MV-4-11 (cell line): ENCODE data around the gene SLC15A3.

Source experiments
- DNase-seq: peaks from one replicate; lab custom pipeline; 2025; lab: John Stamatoyannopoulos, UW

SLC15A3 gene

DNA sequence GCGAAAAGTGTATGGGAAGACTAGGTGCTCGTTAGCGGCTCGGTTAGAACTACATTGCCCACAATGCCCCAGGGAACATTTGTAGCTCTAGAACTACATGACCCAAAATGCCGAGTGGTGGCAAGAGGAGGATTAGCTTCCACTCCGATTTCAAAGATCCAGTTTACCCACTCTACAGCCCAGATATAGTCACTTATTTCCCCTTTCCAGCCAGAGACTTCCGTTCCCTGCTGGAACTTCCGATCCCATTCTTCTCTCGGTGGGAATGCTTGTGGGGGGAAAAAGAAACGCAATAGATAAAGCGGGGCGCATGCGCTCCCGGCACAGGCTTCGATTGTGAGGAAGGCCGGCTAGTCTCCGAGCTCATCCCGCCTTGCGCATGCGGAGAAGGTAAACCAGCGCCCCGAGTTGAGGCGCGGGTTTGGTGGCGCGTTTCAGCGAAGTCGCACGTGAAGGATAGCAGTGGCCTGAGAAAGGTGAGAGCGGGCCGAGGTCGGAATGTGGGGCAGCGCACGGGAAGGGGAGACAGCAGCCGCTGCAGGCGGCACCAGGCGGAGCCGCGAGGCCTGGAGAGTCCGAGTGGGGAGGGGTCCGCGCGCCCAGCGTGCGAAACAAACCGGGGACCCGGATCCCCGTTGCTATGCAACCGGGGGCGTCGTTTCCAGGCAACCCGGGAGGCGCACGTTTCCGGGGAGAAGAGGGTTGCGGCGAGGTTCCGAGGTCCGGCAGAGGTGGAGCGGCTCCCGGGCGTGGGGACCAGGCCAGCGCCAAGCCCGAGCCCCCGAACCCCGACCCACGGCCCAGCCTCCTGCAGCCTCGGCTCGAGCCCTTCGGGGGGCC lies 38.0 kb downstream of the SLC15A3 start, which contains the start of gene TMEM109:
Gene TMEM109, plus strand, starts transcription at position 366 of the 840 bp plus-strand sequence. CDS start 5,536 bp downstream, outside the sequence.
- DNase-seq: peak; percentile 88

DNA sequence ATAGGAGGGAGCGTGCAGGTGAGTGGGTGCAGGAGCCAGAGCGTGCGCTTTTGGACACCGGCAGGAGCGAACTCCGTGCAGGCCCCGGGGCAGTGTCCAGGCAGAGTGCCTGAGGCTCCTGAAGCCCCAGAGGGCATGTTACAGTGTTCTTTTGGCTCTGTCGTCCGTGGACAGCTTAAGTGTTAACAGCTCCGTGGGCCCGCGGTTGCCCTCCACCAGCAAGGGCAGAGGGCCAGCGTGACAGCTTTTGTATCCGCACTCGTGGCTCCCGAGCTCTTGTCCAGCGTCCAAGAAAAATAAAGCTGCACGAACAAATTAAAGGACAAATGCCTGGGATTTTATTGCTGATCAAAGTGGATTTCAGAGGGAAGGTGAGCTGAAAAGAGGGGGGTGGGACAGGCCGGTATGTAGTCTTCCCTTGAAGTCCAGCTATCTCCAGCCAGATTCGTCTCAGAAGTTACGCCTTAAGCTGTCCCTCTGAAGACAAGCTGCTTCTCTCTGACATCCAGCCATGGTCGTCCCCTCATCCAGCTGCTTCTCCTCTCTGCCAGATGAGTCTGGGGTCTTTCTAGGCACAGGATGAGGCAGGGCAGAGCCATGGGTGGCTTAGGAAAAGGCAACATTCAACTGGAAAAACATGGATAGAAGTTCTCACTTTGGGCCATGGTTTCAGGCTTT lies 39.0 kb downstream of the SLC15A3 start:
- DNase-seq: no peak

DNA sequence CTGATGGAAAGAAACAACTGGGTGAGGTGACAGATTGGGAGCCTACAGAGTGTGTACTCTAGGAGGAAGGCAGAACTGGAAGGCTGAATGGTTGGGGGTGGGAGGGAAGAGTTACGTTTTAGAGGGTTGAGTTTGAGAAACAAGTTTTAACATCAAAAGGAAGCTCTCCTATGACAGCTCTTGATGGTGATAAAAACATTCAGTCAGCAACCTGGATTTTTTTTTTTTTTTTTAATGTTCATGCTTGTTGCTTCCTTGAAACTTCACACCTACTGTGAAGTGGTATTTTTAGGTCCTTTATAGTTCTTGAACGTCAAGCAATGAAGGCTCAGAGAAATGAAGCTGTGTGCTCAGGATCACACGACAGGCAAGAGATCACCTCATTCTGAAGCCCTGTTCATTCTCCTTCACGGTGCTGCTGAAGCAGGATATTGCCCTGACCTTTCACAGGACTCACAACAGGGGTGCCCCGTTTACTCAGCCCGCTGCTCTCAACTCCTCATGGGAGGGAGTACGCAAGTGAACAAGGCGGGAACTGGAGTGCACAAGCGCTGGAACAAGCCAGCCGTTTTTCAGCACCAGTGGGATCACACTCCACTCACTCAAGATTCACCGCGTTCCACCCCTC lies 39.6 kb downstream of the SLC15A3 start:
- DNase-seq: no peak

DNA sequence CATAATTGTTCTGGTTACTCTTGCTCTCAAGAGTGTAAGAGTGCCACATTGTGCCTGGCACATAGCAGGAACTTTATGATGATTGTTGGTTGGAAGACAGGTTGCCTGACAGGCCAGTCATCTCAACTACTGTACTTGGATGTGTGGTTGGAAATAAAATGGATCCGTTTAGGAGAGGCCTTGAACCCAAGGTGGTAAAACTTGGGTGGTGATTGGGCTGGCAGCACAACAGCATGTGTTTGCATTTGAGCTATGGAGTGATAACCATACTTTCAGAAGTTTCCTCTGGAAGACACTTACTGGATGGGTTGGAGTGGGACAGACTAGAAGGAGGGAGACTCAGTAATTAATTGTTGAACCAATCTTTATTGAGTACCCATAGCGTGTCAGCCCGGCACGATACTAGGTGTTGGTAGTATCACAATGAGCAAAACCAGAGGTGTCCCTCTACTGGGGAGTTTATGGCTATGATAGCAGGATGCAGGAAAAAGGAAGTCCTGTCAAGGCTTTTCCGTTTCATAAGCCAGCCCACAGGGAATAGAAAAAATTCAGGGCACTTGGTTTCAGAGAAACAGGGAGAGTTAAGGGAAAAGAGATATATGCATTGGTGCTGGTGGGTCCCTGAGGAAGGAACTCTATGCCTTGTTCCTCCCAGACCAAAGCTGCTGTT lies 41.1 kb downstream of the SLC15A3 start:
- DNase-seq: peak; percentile 69

DNA sequence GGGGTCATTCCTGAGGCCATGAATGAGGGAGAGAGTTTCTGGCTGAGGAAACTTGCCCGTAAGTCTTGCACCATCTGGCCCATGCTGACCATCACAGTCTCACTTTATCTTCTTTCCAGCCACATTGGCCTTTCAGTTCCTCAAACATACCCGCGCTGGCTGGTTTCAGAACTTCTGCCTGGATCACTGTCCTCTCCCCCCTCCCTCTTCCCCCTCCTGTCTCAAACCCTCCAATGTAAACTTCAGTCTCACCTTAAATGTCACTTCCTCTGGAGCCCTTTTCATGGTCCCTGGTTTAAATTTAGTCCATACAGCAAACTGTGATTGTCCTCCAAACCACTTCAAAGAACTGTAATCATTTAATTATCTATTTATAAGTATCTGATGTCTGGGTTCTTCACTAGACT lies 41.7 kb downstream of the SLC15A3 start:
- DNase-seq: peak; percentile 99

DNA sequence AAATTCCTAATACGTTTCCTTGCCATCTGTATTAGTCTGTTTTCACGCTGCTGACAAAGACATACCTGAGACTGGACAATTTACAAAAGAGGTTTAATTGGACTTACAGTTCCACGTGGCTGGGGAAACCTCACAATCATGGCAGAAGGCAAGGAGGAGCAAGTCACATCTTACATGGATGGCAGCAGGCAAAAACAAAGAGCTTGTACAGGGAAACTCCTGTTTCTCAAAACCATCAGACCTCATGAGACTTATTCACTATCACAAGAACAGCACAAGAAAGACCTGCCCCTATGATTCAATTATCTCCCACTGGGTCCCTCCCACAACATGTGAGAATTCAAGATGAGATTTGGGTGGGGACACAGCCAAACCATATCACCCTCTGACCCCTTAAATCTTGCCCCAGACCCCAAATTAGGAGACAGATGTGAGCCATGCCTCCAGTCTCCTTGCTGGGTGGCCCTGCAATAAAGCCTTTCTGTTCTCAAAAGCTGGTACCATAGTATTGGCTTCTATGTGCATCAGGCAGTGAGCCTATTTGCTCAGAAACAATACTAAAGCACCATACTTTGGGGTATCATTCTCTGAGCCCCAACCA lies 42.2 kb downstream of the SLC15A3 start:
- DNase-seq: peak; percentile 50

DNA sequence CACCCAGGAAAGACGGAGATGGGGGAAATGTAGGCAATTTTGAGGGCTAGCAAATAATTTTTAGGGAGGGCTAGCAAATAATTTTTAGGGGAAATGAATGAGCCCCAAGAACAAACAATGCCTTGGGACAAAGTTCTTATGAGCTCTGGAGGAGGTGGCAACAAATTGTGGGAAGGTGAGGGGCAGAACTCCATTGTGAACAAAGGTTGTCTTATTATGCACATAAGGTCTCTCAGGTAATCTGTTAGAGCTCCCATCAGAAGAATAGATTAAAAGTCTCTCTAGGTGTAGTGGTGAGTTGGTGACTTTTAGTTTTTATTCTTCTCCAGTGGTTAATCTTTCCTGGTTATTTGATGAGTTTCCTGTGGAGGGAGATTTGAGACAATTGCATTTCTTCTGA lies 43.2 kb downstream of the SLC15A3 start:
- DNase-seq: no peak

DNA sequence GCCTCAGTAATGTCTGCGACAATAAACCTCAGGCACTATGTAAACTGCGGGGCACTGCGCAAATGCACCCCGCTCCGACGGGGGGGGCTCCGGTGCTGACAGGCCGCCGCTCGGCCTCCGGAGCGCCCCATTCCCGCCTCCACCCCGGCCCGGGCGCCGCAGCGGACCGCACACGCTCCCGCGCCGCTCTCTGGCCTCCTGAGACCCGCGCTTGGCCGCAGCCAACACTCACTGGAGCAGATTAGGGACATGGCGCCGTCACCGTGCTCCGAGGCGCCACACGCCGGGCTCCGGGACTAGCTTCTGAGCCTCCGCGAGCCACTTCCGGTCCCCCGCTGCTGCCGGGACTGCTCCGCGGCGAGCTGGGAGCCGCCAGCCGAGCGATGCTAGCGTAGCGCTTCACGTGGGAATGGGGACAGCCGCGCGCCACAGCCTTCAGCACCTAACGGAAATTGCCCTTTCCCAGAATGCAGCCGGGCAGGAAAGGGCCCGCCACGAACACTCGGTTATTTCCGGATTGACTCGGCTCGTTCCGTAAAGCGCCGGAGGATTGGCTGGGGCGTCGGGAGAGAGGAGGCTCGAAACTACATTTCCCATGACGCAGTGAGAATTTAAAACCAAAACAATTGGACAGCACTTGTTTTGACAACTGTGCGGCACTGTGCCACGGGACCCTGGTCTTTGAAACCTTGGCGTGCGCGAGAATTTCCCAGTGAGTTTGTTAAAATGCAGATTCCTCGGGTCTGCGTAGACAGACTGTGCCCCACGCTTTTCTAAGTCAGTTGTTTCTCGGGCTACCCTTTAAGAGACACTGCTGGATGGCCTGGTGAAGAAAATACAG lies 45.6 kb downstream of the SLC15A3 start, which contains the start of gene PRPF19:
Gene PRPF19, minus strand, starts transcription at position 454 of the 841 bp plus-strand sequence. Its CDS starts 203 bp downstream, at position 251.
- DNase-seq: peak; percentile 98

DNA sequence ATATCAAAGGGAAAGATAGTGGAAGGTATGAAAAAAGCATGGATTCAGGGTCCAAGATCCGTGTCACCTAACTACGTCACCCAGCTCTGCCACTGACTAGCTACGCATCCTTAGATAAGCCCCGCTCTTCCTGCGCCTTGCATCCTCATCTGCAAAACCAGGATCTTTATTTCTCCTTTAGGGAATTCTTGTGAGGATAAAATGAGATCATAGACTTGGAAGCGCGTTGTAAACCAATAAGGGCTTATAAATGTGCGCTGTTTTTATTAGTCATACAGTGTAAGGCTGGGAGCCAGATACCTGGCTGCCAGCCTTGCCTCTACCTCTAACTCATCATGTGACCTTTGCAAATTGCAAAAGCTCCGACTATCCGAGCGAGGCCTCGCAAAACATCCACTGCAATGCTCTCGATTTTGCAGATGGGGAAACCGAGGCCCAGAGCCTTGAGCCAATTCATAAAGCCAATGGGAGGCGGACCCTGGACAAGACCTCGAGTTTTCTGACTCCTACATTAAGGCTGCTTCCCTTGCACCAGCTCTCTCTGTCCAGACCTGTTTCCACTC lies 46.3 kb downstream of the SLC15A3 start:
- no peak for DNase-seq

DNA sequence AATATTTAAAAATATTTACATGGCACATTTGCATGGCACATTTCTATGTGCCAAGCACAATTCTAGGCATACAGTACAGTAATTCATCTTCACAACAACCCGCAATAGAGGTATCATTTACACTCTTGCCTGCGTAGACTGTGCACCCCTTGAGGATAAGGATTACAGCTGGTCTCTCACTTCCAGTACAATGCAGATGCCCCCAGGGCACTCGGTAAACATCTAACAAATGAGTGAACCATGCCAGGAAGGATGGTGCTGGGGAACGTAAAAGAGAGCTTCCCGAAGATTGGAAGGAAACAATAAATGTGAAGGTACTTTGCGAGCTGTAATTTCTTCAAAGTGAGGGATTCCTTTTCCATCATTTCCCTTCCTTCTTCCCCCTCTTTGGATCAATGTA lies 46.9 kb downstream of the SLC15A3 start:
- peak; percentile 20 for DNase-seq

DNA sequence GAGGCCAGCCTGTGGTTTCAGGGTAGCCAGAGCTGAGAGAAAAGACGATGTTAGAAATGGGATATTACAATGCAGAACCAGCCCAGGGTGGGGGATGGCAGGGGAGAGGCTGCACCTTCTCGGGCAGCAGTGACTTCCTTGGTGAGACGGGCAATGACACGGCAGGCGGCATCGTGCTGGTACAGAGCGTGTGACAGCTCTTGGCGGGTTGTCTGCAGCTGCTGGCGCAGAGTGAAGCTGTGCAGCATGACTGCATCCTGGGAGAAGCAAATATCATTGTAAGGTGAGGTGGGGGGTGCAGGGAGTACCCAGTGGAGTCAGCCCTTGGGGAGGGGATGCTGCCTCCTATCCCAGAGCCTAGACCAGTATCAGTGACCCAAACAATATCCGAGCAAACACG lies 49.4 kb downstream of the SLC15A3 start:
- no peak for DNase-seq

DNA sequence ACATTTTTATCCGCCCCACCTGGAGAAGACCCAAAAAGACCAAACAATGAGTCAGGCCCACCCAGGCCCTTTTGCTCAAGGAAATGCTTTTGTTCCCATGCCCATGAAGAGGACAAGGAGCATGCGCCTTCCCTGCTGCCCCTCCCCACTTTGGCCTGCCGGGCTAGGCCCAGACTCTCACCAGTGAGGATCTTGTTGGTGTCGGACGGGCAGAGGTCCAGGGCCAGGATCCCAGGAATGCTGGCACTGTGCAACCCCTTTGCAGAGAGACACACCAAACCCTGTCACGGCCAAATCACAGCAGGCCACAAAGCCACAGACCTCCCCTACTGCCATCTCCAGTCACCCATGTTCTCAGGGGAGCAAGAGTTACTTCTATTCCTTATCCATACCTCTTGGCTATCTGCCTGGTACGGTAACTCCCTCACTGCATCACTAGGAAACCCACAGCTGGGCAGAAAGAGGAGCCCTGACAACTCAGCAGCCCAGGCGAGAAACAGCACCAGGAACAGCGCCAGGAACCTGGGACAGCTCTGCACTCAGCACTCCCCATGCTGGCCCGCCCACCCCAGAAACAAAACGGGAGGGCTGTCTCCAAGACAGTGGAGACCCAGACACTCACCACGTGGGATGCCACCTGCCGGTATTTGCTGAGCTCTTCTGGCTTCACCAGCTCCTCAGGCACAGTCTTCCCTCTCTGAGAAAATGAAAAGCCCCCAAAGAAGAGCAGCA lies 51.1 kb downstream of the SLC15A3 start:
- DNase-seq: no peak

DNA sequence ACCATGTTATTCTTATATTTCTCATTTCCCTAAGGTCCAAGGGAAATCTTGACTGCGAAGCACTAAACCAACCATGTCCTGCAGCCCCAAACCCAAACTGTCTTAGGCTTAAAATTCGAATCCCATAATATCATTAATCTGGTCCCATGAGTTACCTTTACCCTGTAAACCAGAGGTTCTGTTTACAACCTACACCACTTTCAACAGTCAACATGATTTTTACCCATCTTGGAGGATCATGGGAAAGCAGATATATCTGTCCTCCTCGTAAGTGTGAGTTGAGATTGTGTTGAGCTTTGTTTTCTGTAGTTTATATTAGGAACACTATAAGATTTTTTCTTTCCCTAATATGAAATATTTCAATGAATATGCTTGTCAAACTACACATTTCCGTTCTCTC lies 52.0 kb downstream of the SLC15A3 start:
- DNase-seq: no peak

DNA sequence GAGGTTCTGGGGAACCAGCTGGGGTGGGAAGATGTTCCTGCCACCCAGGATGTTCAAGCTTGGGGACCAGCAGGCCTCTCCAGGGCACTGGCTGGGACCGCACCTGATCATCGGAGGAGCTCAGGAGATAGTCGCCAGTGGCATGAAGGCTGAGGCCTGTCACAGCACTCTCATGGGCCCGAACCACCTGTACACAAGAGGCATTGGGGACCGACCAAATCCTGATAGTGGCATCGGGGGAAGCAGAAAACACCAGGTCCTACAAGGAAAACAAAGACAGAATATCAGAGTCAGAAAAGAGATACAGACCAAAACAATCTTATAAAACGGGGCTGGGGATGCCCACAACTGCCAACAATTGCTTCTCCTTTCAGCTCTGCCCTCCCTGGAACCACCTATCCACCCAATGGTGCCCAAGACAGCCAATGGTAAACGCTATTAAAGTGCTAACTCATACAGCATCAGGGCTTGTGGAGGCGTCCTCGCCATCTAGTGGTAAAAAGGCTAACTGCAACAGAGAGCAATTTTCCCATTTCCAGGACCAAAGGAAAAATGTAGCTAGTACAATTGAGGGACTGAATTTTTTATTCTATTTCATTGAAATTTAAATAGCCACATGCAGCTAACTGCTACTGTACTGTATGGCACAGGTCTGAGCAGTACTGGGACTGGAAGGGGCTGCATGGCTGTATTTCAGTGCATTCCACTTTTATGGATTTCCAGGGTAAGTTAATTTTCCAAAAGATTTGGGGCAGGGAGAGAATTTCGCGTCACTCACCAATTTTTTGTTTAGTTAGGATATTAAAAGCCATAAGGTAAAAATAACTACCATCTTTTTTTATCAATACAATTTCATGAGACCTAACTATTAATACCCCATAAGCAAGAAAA lies 52.7 kb downstream of the SLC15A3 start:
- DNase-seq: peak; percentile 43

DNA sequence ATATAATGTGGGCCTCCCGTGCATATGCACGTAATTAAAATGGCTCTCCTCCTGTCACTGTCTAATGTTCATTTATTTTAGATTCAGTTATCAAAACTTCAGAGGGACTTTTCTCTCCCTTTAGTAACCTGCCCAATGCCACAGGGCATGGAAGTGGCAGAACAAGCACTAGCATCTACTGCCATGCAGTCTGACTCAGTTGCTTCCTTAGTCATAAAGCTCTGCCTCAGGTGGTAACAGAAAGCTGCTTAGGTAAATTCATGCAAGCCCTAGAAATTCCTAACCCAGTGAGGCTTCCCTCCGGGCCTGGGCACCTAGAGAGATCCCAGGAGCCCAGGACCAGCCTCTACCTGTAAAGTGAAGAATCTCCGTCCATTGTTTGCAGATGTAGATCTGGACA lies 54.5 kb downstream of the SLC15A3 start:
- DNase-seq: no peak

DNA sequence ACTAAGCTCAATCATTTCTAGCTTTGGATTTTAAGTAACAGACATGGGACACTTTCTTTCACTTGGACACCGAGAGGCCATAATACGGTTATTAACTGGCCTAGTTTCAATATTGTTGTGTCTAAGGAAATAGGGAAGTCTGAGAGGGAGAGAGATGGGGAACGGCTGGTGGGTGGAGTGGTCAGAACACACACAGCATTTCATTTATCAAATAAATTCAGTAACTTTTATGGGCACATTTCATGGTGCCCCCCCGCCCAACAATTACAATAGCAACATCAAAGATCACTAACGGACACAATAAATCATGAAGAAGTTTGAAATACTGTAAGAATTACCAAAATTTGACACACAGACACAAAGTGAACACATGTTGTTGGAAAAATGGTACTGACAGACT lies 56.3 kb downstream of the SLC15A3 start:
- DNase-seq: no peak

DNA sequence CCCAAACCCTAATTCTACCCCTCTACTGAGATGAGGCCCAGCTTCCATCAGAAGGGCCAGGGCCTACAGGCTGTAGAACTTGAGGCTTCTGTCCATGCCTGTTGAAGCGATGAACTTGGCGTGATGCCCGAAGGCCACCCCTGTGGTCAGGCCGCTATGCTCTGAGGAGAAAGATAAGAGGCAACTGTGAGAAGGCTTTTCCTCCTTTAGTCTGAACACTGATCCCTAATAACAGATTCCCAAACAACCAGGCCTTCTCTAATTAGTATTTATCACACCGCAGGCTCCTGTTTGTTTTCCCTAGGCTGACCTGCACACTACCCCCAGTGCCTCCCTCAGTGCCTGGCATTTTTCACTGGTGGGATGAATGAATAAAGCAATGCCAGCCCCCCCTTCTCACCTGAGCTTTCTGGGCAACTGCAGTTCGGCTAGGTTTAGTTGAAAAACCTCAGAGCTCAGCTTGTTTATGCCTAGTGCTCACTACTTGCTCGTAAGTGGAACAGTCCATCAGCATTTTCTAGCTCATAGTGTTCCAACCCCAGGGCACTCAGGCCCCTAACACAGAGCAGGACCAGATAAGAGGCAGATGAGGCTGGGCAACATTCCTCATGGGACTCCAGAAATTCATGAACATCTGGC lies 60.8 kb downstream of the SLC15A3 start:
- DNase-seq: no peak

DNA sequence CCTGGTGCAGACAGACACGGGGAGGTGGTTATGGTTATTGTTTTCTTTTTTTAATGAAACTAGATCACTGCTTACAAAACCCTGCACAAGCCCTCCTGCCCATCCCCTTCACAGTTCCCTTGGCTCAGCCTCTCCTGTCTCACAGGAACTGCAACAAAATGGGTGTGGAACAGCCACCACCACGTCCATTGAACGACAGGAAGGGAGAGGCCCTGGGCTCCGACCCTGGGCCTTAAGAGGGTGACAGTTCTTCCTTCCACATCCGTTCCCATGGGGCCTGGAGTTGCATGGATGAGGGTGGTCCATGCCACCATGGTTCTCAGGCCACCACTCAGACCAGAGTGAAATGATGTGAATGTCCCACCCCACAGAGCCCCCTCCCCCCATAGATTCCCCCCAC lies 61.3 kb downstream of the SLC15A3 start:
- DNase-seq: no peak
